NCI-H2227 (cell line): ENCODE measurements around the gene ZNF682.
A peak's percentile ranks its signal among the peaks of the same experiment; 100 is the strongest.
"Not testable (repeated sequence)": the region's sequence is repeated elsewhere in the genome, so short reads cannot be mapped to it uniquely, and the experiment has no call there.

ENCODE experiments used
- DNase-seq: peaks from one replicate; lab custom pipeline; 2025; ENCODE audit not compliant: unreplicated experiment; lab: John Stamatoyannopoulos, UW

ZNF682 gene

GRCh38 chr19:20039203-20039723 lies at the start of gene ZNF682:
TSS of gene ZNF682 (minus strand) at chr19:20039505. CDS start at chr19:20039345, 160 bp downstream.
- DNase-seq = peak; percentile 94

- not testable (repeated sequence) for DNase-seq
These were observed 43.6 kb upstream of the ZNF682 start for GRCh38 chr19:20082876-20083275.

GRCh38 chr19:20082232-20082833 lies 43.0 kb upstream of the ZNF682 start:
- DNase-seq = not testable (repeated sequence)

GRCh38 chr19:20080656-20081055 lies 41.4 kb upstream of the ZNF682 start:
- no peak for DNase-seq

- DNase-seq = no peak
These were observed 40.2 kb upstream of the ZNF682 start for GRCh38 chr19:20079476-20079875.

- DNase-seq = peak; percentile 51
These were observed 39.3 kb upstream of the ZNF682 start for GRCh38 chr19:20078581-20079031.

- peak; percentile 89 for DNase-seq
These were observed 38.6 kb upstream of the ZNF682 start, which contains the start of gene ZNF90 for GRCh38 chr19:20077791-20078463. TSS of gene ZNF90 (plus strand) at chr19:20078000. CDS start at chr19:20078133, 133 bp downstream.

- DNase-seq = no peak
These were observed 33.6 kb upstream of the ZNF682 start for GRCh38 chr19:20072936-20073335.

- DNase-seq = no peak
These were observed 31.4 kb upstream of the ZNF682 start for GRCh38 chr19:20070691-20071090.

GRCh38 chr19:20068559-20068958 lies 29.3 kb upstream of the ZNF682 start:
- DNase-seq = not testable (repeated sequence)

- no peak for DNase-seq
These were observed 28.6 kb upstream of the ZNF682 start for GRCh38 chr19:20067943-20068342.

- no peak for DNase-seq
These were observed 27.6 kb upstream of the ZNF682 start for GRCh38 chr19:20066861-20067260.

GRCh38 chr19:20060282-20060681 lies 21.0 kb upstream of the ZNF682 start:
- DNase-seq = no peak

- DNase-seq = not testable (repeated sequence)
These were observed 19.4 kb upstream of the ZNF682 start for GRCh38 chr19:20058738-20059137.

GRCh38 chr19:20051841-20052768 lies 12.8 kb upstream of the ZNF682 start:
- DNase-seq = peak; percentile 95

- DNase-seq = not testable (repeated sequence)
These were observed 6.4 kb upstream of the ZNF682 start for GRCh38 chr19:20045742-20046141.

- no peak for DNase-seq
These were observed 5.4 kb upstream of the ZNF682 start for GRCh38 chr19:20044663-20045062.

GRCh38 chr19:20038358-20039202 lies 725 bp downstream of the ZNF682 start:
- DNase-seq = no peak

GRCh38 chr19:20035935-20036334 lies 3.4 kb downstream of the ZNF682 start:
- DNase-seq = no peak

- no peak for DNase-seq
These were observed 10.7 kb downstream of the ZNF682 start for GRCh38 chr19:20028611-20029010.
